Lung (tissue), 12 donors: ENCODE results near the gene BCL2L11. TPM values are rescaled to one million over a fixed set of nuclear protein-coding genes. Genes with fewer than 3 reads are reported as not detected.

Source experiments
- ATAC-seq: fragments of 200-7000 bp; cut with Tn5 transposase; one replicate; pipeline ENCODE4 v1.9.1; 2020; ENCODE audit warnings: moderate number of reproducible peaks; ENCODE audit not compliant: insufficient read depth, low FRiP score
- DNase-seq, 3 donors: peaks; one replicate each; pipeline ENCODE4 v3.0.0-alpha.2; 2013 to 2017
- H3K27ac ChIP-seq, 2 donors: one replicate each; pipeline ENCODE4 v1.5.1; 2013; ENCODE audit warnings: mild to moderate bottlenecking in 2 of 2, moderate library complexity in 2 of 2, control low read depth in 1 of 2, inconsistent platforms in 1 of 2, low read depth in 1 of 2, low read length in 1 of 2
- H3K27me3 ChIP-seq, 3 donors: one replicate each; pipeline ENCODE4 v1.5.1; 2013; ENCODE audit warnings: low read length in 2 of 3; ENCODE audit not compliant: control insufficient read depth in 3 of 3, insufficient read depth in 3 of 3
- H3K36me3 ChIP-seq, 4 donors: one replicate each; pipeline ENCODE4 v1.5.1; 2013; ENCODE audit warnings: low read length in 4 of 4, mild to moderate bottlenecking in 1 of 4, moderate library complexity in 1 of 4; ENCODE audit not compliant: control insufficient read depth in 4 of 4, insufficient read depth in 4 of 4
- H3K4me1 ChIP-seq, 5 donors: one replicate each; pipeline ENCODE4 v1.5.1; 2013; ENCODE audit warnings: low read length in 5 of 5, mild to moderate bottlenecking in 2 of 5, moderate library complexity in 1 of 5; ENCODE audit not compliant: control insufficient read depth in 5 of 5, insufficient read depth in 5 of 5
- H3K4me3 ChIP-seq: one replicate; pipeline ENCODE4 v1.5.1; 2013; ENCODE audit warnings: mild to moderate bottlenecking, control low read depth, moderate library complexity
- H3K9ac ChIP-seq, 2 donors: one replicate each; pipeline ENCODE4 v1.5.1; 2013; ENCODE audit warnings: low read length in 2 of 2, control low read depth in 1 of 2; ENCODE audit not compliant: insufficient read depth in 1 of 2
- H3K9me3 ChIP-seq, 4 donors: one replicate each; pipeline ENCODE4 v1.5.1; 2013; ENCODE audit warnings: low read length in 3 of 4, mild to moderate bottlenecking in 1 of 4, moderate library complexity in 1 of 4; ENCODE audit not compliant: control insufficient read depth in 4 of 4, insufficient read depth in 3 of 4
- WGBS, 2 donors: extraction: QIAGEN DNeasy Blood & Tissue Kit; methylation state at CpG; one replicate each; pipeline ENCODE4 v1.1.7; 2013; 5-methylcytosine and 5-hydroxymethylcytosine counted together
- polyA plus RNA-seq, 2 donors: library from polyadenylated mRNA; stranded (reverse); fragments of 200-250 nt; gene quantifications; one replicate each; pipeline ENCODE4 v1.2.1, GENCODE V29; 2013
- total RNA-seq, 2 donors: library from RNA; depleted of rRNA in 1 of 2; stranded (reverse); fragments of >200 nt in 1 of 2; gene quantifications; one replicate each; pipeline ENCODE4 v1.2.1, GENCODE V29; 2014 to 2021
- TF ChIP-seq, protein P1 (sequence below): IDR thresholded peaks from 2 replicates; pipeline ENCODE4 v1.5.1; 2012; ENCODE audit warnings: mild to moderate bottlenecking; ENCODE audit errors: control extremely low read depth, extremely low read depth
- donor health status: control.
- donor health status: control.
- donor health status: Bipolar disorder and iron deficiency.
- donor health status: healthy.
- donor health status: DM: yes; HTN: yes; CAD: no.

The BCL2L11 gene
- total and polyA plus RNA-seq, 4 donors: 3.8 to 24.2 (median 12.6) TPM

DNA sequence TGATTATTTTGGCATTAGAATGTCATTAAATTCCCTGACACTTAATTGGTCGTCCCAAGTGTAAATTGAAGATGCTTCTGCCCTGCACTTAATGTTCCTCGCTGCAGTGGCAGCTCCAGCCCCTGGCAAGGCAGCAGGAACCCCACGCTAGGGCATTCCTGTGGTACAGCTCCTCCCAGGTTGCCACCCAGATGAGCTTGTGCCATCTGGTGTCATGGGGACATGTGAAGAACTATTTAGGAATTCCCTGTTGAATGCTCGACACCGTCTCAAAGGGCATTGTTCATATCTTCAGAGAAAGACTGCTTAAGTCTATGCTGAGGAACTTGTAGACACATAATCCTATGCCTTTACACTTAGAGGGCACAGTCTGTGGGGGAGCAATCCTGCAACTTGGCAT lies 38.9 kb downstream of the BCL2L11 start:
- Histone ChIP-seq H3K4me3 (no peak overlapping the region), H3K27ac (no peak overlapping the region), H3K9ac (no peak overlapping the region), H3K36me3 (peaks cover 0 to 25% (median 16%) of the 10 kb centered on the region in 4 donors), H3K4me1 (peaks cover 5 to 33% (median 16%) of the 10 kb centered on the region in 5 donors), H3K27me3 (no peaks in the 10 kb centered on the region), H3K9me3 (peaks cover 0 to 3% (median 0%) of the 10 kb centered on the region in 4 donors)
- 94 to 95% methylated on average over 5 of the region's 5 CpGs for WGBS, 2 donors
- ATAC-seq (no peak), DNase-seq (no peak)
- TF ChIP-seq, protein P1, sequence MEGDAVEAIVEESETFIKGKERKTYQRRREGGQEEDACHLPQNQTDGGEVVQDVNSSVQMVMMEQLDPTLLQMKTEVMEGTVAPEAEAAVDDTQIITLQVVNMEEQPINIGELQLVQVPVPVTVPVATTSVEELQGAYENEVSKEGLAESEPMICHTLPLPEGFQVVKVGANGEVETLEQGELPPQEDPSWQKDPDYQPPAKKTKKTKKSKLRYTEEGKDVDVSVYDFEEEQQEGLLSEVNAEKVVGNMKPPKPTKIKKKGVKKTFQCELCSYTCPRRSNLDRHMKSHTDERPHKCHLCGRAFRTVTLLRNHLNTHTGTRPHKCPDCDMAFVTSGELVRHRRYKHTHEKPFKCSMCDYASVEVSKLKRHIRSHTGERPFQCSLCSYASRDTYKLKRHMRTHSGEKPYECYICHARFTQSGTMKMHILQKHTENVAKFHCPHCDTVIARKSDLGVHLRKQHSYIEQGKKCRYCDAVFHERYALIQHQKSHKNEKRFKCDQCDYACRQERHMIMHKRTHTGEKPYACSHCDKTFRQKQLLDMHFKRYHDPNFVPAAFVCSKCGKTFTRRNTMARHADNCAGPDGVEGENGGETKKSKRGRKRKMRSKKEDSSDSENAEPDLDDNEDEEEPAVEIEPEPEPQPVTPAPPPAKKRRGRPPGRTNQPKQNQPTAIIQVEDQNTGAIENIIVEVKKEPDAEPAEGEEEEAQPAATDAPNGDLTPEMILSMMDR: no peak

DNA sequence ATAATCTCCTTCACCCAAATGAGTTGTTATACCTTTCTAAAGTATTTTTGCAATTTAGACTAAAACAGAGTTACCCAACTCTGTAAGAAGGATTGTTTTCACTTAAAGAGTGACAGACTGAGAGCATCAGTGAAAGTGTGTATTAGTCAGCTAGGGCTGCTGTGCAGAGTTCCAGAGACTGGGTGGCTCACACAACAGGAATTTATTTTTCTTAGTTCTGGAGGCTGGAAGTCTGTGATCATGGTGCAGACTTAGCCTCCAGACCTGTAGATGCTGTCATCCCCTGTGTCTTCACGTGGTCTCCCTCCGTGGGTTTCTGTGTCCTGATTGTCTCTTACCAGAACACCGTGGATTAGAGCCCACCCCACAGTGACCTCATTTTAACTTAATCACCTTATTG lies 40.0 kb downstream of the BCL2L11 start:
- Histone ChIP-seq H3K4me3 (no peak overlapping the region), H3K4me1 (peaks cover 5 to 41% (median 17%) of the 10 kb centered on the region in 5 donors), H3K9me3 (peaks cover 0 to 3% (median 0%) of the 10 kb centered on the region in 4 donors), H3K27me3 (no peaks in the 10 kb centered on the region), H3K36me3 (peaks cover 0 to 23% (median 15%) of the 10 kb centered on the region in 4 donors), H3K27ac (no peak overlapping the region), H3K9ac (no peak overlapping the region)
- DNase-seq (no peak), ATAC-seq (no peak)
- TF ChIP-seq, protein P1: no peak
- 93% methylated on average over 3 of the region's 3 CpGs for WGBS, 2 donors

DNA sequence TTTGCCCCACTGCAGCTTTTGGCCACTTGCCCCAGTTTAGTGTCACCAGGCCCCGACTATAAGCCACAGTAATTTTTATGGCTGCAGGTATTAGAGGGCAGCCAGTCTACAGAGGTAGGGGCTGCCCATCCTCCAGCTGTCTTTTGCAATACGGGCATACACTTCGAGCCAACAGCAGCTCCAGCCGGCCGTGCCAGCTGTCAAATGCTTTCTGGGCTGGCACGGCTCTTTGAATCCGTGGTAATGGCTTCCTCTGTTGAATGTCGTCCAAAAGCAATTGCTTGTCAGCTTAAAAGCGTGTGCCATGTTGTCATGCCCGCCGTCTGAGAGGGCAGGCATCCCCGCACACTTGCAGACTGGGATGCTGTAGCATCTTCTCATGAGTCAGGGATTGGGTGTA lies 41.3 kb downstream of the BCL2L11 start:
- Histone ChIP-seq H3K4me1 (peaks cover 5 to 41% (median 15%) of the 10 kb centered on the region in 5 donors), H3K4me3 (no peak overlapping the region), H3K36me3 (peaks cover 0 to 28% (median 19%) of the 10 kb centered on the region in 4 donors), H3K9ac (no peak overlapping the region), H3K9me3 (peaks cover 0 to 3% (median 0%) of the 10 kb centered on the region in 4 donors), H3K27ac (no peak overlapping the region), H3K27me3 (no peaks in the 10 kb centered on the region)
- no peak for ATAC-seq
- TF ChIP-seq, protein P1: no peak
- 57 to 71% methylated on average over 12 of the region's 12 CpGs for WGBS, 2 donors
- no peak for DNase-seq
